H1 (cell line): ENCODE results near the gene KCNJ9. TPM values are rescaled to one million over a fixed set of nuclear protein-coding genes. Genes with fewer than 3 reads are reported as not detected.

ENCODE experiments used
- CTCF ChIA-PET: fragments of 300-600 bp; sonication (Branson Sonifier 250); formaldehyde crosslinking; loops from one replicate; lab custom pipeline; 2021; ENCODE audit not compliant: partially characterized antibody; lab: Charles Lee
- POLR2A ChIA-PET: fragments of 300-600 bp; sonication (Branson Sonifier 250); formaldehyde crosslinking; loops from one replicate; lab custom pipeline; 2021; ENCODE audit warnings: inconsistent platforms; ENCODE audit not compliant: partially characterized antibody; lab: Charles Lee
- DNase-seq, 2 experiments: peaks; one replicate each; pipeline versions ENCODE4 v3.0.0 to v3.0.0-alpha.2; 2010 to 2022; ENCODE audit warnings: low spot score in 2 of 2, low read depth in 1 of 2, mixed read lengths in 1 of 2
- FAIRE-seq: peaks from 2 replicates; lab custom pipeline; 2011; peaks lifted over from hg19 to GRCh38; lab: Jason Lieb, UNC
- H2AFZ ChIP-seq: 2 replicates; pipeline ENCODE4 v1.8.1; 2012; ENCODE audit warnings: low read length, inconsistent platforms
- H2AK5ac ChIP-seq: 2 replicates; pipeline ENCODE4 v1.6.1; 2013; ENCODE audit warnings: low read depth, low read length
- H2BK120ac ChIP-seq: replicated peaks from 2 replicates; pipeline ENCODE3; 2013; ENCODE audit warnings: low read depth, low read length, inconsistent platforms
- H2BK12ac ChIP-seq: 2 replicates; pipeline ENCODE4 v1.6.1; 2013; ENCODE audit warnings: low read depth, low read length
- H2BK15ac ChIP-seq: 2 replicates; pipeline ENCODE4 v1.6.1; 2013; ENCODE audit warnings: low read length
- H2BK20ac ChIP-seq: 2 replicates; pipeline ENCODE4 v1.6.1; 2013; ENCODE audit warnings: low read length
- H2BK5ac ChIP-seq: 2 replicates; pipeline ENCODE4 v1.6.1; 2013; ENCODE audit warnings: low read depth, low read length
- H3K14ac ChIP-seq: 2 replicates; pipeline ENCODE4 v1.6.1; 2013; ENCODE audit warnings: inconsistent platforms; ENCODE audit not compliant: insufficient read length
- H3K18ac ChIP-seq: 2 replicates; pipeline ENCODE4 v1.6.1; 2013; ENCODE audit warnings: low read length; ENCODE audit errors: extremely low read depth
- H3K23ac ChIP-seq: 2 replicates; pipeline ENCODE4 v1.6.1; 2013; ENCODE audit warnings: inconsistent platforms; ENCODE audit not compliant: insufficient read length
- H3K23me2 ChIP-seq: 2 replicates; pipeline ENCODE4 v1.6.1; 2013; ENCODE audit warnings: low read depth, low read length
- H3K27ac ChIP-seq: 2 replicates; pipeline ENCODE4 v1.6.1; 2011; ENCODE audit warnings: low read depth, low read length, inconsistent platforms
- H3K27me3 ChIP-seq, 4 experiments: replicated peaks in 1 of 4; 1 replicate in 1 of 4; 2 replicates in 3 of 4; pipeline versions ENCODE4 v1.6.1 to v1.8.1; 2011 to 2013; ENCODE audit warnings: low read length in 3 of 4, mild to moderate bottlenecking in 3 of 4, inconsistent platforms in 2 of 4, mixed read lengths in 2 of 4, moderate library complexity in 1 of 4; ENCODE audit not compliant: control insufficient read depth in 3 of 4, insufficient read depth in 3 of 4; ENCODE audit errors: extremely low read depth in 1 of 4
- H3K36me3 ChIP-seq, 4 experiments: 2 replicates each; pipeline versions ENCODE4 v1.6.1 to v1.8.1; 2011 to 2013; ENCODE audit warnings: mild to moderate bottlenecking in 4 of 4, low read length in 3 of 4, moderate library complexity in 2 of 4, control low read depth in 1 of 4, inconsistent platforms in 1 of 4; ENCODE audit not compliant: insufficient read depth in 4 of 4, control insufficient read depth in 2 of 4
- H3K4ac ChIP-seq: replicated peaks from 2 replicates; pipeline ENCODE3; 2013; ENCODE audit warnings: low read length, low read depth, mixed read lengths, inconsistent platforms; ENCODE audit not compliant: insufficient read length
- H3K4me1 ChIP-seq, 4 experiments: replicated peaks in 1 of 4; 1 replicate in 1 of 4; 2 replicates in 3 of 4; pipeline versions ENCODE4 v1.6.1 to v1.8.1; 2011 to 2013; ENCODE audit warnings: low read length in 3 of 4, inconsistent platforms in 2 of 4, mixed read lengths in 1 of 4; ENCODE audit not compliant: insufficient read depth in 4 of 4, control insufficient read depth in 3 of 4
- H3K4me2 ChIP-seq, 2 experiments: 2 replicates each; pipeline versions ENCODE4 v1.6.1 to v1.8.1; 2011 to 2013; ENCODE audit warnings: low read depth in 2 of 2, low read length in 2 of 2, control low read depth in 1 of 2, inconsistent platforms in 1 of 2, mild to moderate bottlenecking in 1 of 2; ENCODE audit not compliant: insufficient read depth in 1 of 2
- H3K4me3 ChIP-seq, 4 experiments: fragments of 200-600, 300-600 bp in 1 of 4; sonication (generic), shearing (Covaris generic), sonication (Bioruptor Twin) in 1 of 4; 2 replicates each; pipeline versions ENCODE4 v1.5.1 to v1.8.1; 2011 to 2016; ENCODE audit warnings: low read length in 4 of 4, low read depth in 3 of 4, control low read depth in 2 of 4, inconsistent platforms in 2 of 4, mild to moderate bottlenecking in 2 of 4, mixed read lengths in 1 of 4, moderate library complexity in 1 of 4; ENCODE audit not compliant: insufficient read depth in 2 of 4; ENCODE audit errors: extremely low read depth in 1 of 4
- H3K56ac ChIP-seq: replicated peaks from 2 replicates; pipeline ENCODE3; 2013; ENCODE audit warnings: low read depth, mild to moderate bottlenecking, mixed read lengths, low read length, inconsistent platforms; ENCODE audit not compliant: insufficient read length
- H3K79me1 ChIP-seq: 2 replicates; pipeline ENCODE4 v1.6.1; 2013; ENCODE audit warnings: low read depth, low read length, control low read depth
- H3K79me2 ChIP-seq, 2 experiments: 2 replicates each; pipeline versions ENCODE4 v1.6.1 to v1.8.1; 2012 to 2013; ENCODE audit warnings: low read length in 2 of 2, mild to moderate bottlenecking in 2 of 2, inconsistent platforms in 1 of 2; ENCODE audit not compliant: insufficient read depth in 2 of 2, control insufficient read depth in 1 of 2
- H3K9ac ChIP-seq, 4 experiments: replicated peaks in 1 of 4; 1 replicate in 1 of 4; 2 replicates in 3 of 4; pipeline versions ENCODE4 v1.6.1 to v1.8.1; 2011 to 2013; ENCODE audit warnings: low read depth in 3 of 4, low read length in 3 of 4, control low read depth in 2 of 4, mild to moderate bottlenecking in 2 of 4, moderate library complexity in 2 of 4, inconsistent platforms in 1 of 4; ENCODE audit errors: extremely low read depth in 1 of 4
- H3K9me3 ChIP-seq, 2 experiments: 2 replicates each; pipeline versions ENCODE4 v1.6.1 to v1.8.1; 2012 to 2013; ENCODE audit warnings: mild to moderate bottlenecking in 2 of 2, moderate library complexity in 2 of 2, control low read depth in 1 of 2, inconsistent platforms in 1 of 2, low read depth in 1 of 2, low read length in 1 of 2, mixed read lengths in 1 of 2; ENCODE audit not compliant: insufficient read depth in 2 of 2
- H4K20me1 ChIP-seq, 2 experiments: replicated peaks in 1 of 2; 2 replicates each; pipeline versions ENCODE3 to v1.8.1; 2011 to 2013; ENCODE audit warnings: inconsistent platforms in 2 of 2, low read length in 2 of 2, mild to moderate bottlenecking in 1 of 2; ENCODE audit not compliant: insufficient read depth in 2 of 2, control insufficient read depth in 1 of 2
- H4K5ac ChIP-seq: 2 replicates; pipeline ENCODE4 v1.6.1; 2013; ENCODE audit warnings: low read length, low read depth, mixed read lengths, inconsistent platforms; ENCODE audit not compliant: insufficient read length
- H4K8ac ChIP-seq: 2 replicates; pipeline ENCODE4 v1.8.0; 2013; ENCODE audit warnings: mild to moderate bottlenecking, moderate library complexity, low read length, inconsistent platforms; ENCODE audit not compliant: insufficient read depth; ENCODE audit errors: extremely low read depth
- H4K91ac ChIP-seq: replicated peaks from 2 replicates; pipeline ENCODE3; 2013; ENCODE audit warnings: low read length, mixed read lengths, inconsistent platforms; ENCODE audit not compliant: insufficient read length
- BACH1 ChIP-seq: IDR thresholded peaks from 2 replicates; pipeline ENCODE4 v1.6.1; 2012; ENCODE audit warnings: low read length, improper control_type of control experiment
- BCL11A ChIP-seq, 2 experiments: IDR thresholded peaks; one replicate each; pipeline ENCODE4 v1.6.1; 2011; ENCODE audit warnings: low read depth in 2 of 2, low read length in 2 of 2, mild to moderate bottlenecking in 2 of 2
- MAFK ChIP-seq: IDR thresholded peaks from 2 replicates; pipeline ENCODE4 v1.6.1; 2012; ENCODE audit warnings: low read depth, mild to moderate bottlenecking, improper control_type of control experiment, low read length
- POLR2AphosphoS5 ChIP-seq: IDR thresholded peaks from 2 replicates; pipeline ENCODE4 v1.6.1; 2011; ENCODE audit warnings: low read depth, low read length
- RFX5 ChIP-seq: IDR thresholded peaks from 2 replicates; pipeline ENCODE4 v1.6.1; 2011; ENCODE audit warnings: low read depth, low read length, improper control_type of control experiment, borderline replicate concordance
- SP1 ChIP-seq: IDR thresholded peaks from 2 replicates; pipeline ENCODE4 v1.6.1; 2011; ENCODE audit warnings: low read depth, low read length
- SP2 ChIP-seq: IDR thresholded peaks from 2 replicates; pipeline ENCODE4 v1.6.1; 2012; ENCODE audit warnings: mild to moderate bottlenecking, low read length, inconsistent platforms
- TAF7 ChIP-seq: optimal IDR thresholded peaks from 2 replicates; pipeline ENCODE3; 2011; ENCODE audit warnings: low read depth, mild to moderate bottlenecking, inconsistent platforms, low read length, moderate library complexity, borderline replicate concordance
- YY1 ChIP-seq: IDR thresholded peaks from 2 replicates; pipeline ENCODE4 v1.6.1; 2011; ENCODE audit warnings: low read depth, mild to moderate bottlenecking, low read length
- ZNF274 ChIP-seq: IDR thresholded peaks from 2 replicates; pipeline ENCODE4 v1.7.0; 2012; ENCODE audit warnings: low read length, borderline replicate concordance; ENCODE audit errors: extremely low read depth
- WGBS, 2 experiments: shearing (Covaris generic) in 1 of 2; methylation state at CpG; one replicate each; pipeline versions ENCODE4 v1.1.6 to v1.1.7; 2013 to 2015; ENCODE audit warnings: low lambda C conversion rate in 2 of 2, mixed read lengths in 2 of 2, inconsistent platforms in 1 of 2, low coverage in 1 of 2, missing lambda C conversion rate in 1 of 2; ENCODE audit not compliant: insufficient replicate concordance in 2 of 2, insufficient coverage in 1 of 2, insufficient read length in 1 of 2; ENCODE audit errors: extremely low coverage in 1 of 2, missing lambda C conversion rate in 1 of 2; 5-methylcytosine and 5-hydroxymethylcytosine counted together
- polyA plus RNA-seq, 7 experiments: library from polyadenylated mRNA; depleted of rRNA in 3 of 7; stranded (reverse) in 5 of 7; unstranded in 2 of 7; fragments of >200 nt in 5 of 7; fragments of 200-250 nt in 2 of 7; gene quantifications; 1 replicate in 5 of 7; 2 replicates in 1 of 7; 4 replicates in 1 of 7; pipeline versions ENCODE4 v1.2.1 to v1.2.3, GENCODE V29; 2011 to 2013; ENCODE audit warnings: missing spikeins in 2 of 7, mixed read lengths in 2 of 7
- total RNA-seq: library from RNA; stranded (reverse); fragmentation: NEBNext Ultra II Directional; extraction: Animal tissue kit (Norgen Biotek cat#: 25700); gene quantifications from 2 replicates; pipeline ENCODE4 v1.2.1, GENCODE V29; 2021

Gene KCNJ9
- total and polyA plus RNA-seq, 2 of the 8 experiments (the other 6 are each of a cell fraction or from before 2014, with no cell fraction given): 0.02 to 0.13 TPM

DNA sequence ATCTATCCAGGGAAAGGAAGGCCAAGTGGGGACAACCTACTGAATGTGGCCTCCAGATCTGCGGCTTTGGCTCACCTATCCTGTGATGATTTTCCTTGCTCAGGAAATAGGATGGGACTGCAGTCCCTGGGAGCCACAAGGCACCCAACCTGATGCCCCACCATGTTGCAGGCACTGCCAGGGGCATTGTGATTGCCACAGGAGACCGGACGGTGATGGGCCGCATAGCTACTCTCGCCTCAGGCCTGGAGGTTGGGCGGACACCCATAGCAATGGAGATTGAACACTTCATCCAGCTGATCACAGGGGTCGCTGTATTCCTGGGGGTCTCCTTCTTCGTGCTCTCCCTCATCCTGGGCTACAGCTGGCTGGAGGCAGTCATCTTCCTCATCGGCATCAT, 46.0 kb downstream of the KCNJ9 start:
- no peak overlapping the region for H3K4me3 ChIP-seq
- no peaks in the 10 kb centered on the region for H4K20me1 ChIP-seq
- H3K4me2 ChIP-seq: no peak overlapping the region
- H4K5ac ChIP-seq: no peak overlapping the region
- no peak overlapping the region for H4K91ac ChIP-seq
- H3K23ac ChIP-seq: no peak overlapping the region
- H2BK20ac ChIP-seq: no peak overlapping the region
- no peak overlapping the region for H2BK120ac ChIP-seq
- no peak overlapping the region for H3K9ac ChIP-seq
- no peak overlapping the region for H2BK12ac ChIP-seq
- H3K56ac ChIP-seq: no peak overlapping the region
- H3K9me3 ChIP-seq: no peaks in the 10 kb centered on the region
- TF ChIP-seq ZNF274 (no peak), RFX5 (no peak), YY1 (no peak), TAF7 (no peak), SP1 (no peak), MAFK (no peak), POLR2AphosphoS5 (no peak), BACH1 (no peak), BCL11A (IDR thresholded peaks at IDR 0.05; ENCODE audit: low read depth in 2 of 2, low read length in 2 of 2) (no peak), SP2 (no peak)
- H3K79me1 ChIP-seq: peaks cover 3% of the 10 kb centered on the region; the same call in 1 of the 2 replicates
- ChIA-PET POLR2A (interaction anchor here (1.0 to 8.1 kb wide), 4 partner anchors 9 to 25 kb away, joined by 3 to 56 read pairs (median 4); no protein-coding TSS in a partner anchor), CTCF (interaction anchor here (1.3 to 13.8 kb wide), 11 partner anchors 14 to 164 kb away, joined by 3 to 141 read pairs (median 7); partner anchors contain the start of gene ATP1A2)
- H2BK15ac ChIP-seq: no peak overlapping the region
- no peak overlapping the region for H3K4ac ChIP-seq
- peaks cover 12 to 67% (median 57%) of the 10 kb centered on the region in 4 experiments; a peak in 7 of 8 replicates for H3K36me3 ChIP-seq
- H3K79me2 ChIP-seq: no peaks in the 10 kb centered on the region
- H3K23me2 ChIP-seq: no peaks in the 10 kb centered on the region
- no peak overlapping the region for H2BK5ac ChIP-seq
- no peak overlapping the region for H2AK5ac ChIP-seq
- H2AFZ ChIP-seq: no peak overlapping the region
- H4K8ac ChIP-seq: no peak overlapping the region
- 93% methylated on average over 9 of the region's 9 CpGs; no CpG with 5 or more reads in 1 of the 2 experiments for WGBS, 2 experiments
- no peak overlapping the region for H3K18ac ChIP-seq
- peaks cover 0 to 6% (median 0%) of the 10 kb centered on the region in 4 experiments; a peak in 2 of 7 replicates for H3K4me1 ChIP-seq
- DNase-seq: no peak
- FAIRE-seq: no peak
- no peak overlapping the region for H3K27ac ChIP-seq
- no peak overlapping the region for H3K14ac ChIP-seq
- H3K27me3 ChIP-seq: no peaks in the 10 kb centered on the region
